ENCODE results near the gene EIF2B5.
A peak's percentile ranks its signal among the peaks of the same experiment; 100 is the strongest.

The EIF2B5 gene

GRCh38 chr3:184165543-184165942 is 30.4 kb downstream of the EIF2B5 start:
- no peak for DNase-seq (ENCODE audit: low read depth)
- no peak for TF ChIP-seq CTCF (IDR thresholded peaks at IDR 0.05; ENCODE audit: insufficient read depth, low read depth, low read length, missing control alignments)

GRCh38 chr3:184166671-184167070 is 31.5 kb downstream of the EIF2B5 start:
- DNase-seq (ENCODE audit: low read depth) = no peak
- no peak for TF ChIP-seq CTCF (IDR thresholded peaks at IDR 0.05; ENCODE audit: insufficient read depth, low read depth, low read length, missing control alignments)
- H3K4me3 ChIP-seq (ENCODE audit: low read length) = no peak overlapping the region

More at GRCh38 chr3:184165543-184165942, 30.4 kb downstream of the EIF2B5 start:
- no peak overlapping the region for H3K4me3 ChIP-seq (ENCODE audit: low read length)

- no peak for DNase-seq (ENCODE audit: low read depth)
- no peak overlapping the region for H3K4me3 ChIP-seq (ENCODE audit: low read length)
- TF ChIP-seq CTCF (IDR thresholded peaks at IDR 0.05; ENCODE audit: insufficient read depth, low read depth, low read length, missing control alignments) = no peak
Measured at GRCh38 chr3:184167786-184168185, 32.6 kb downstream of the EIF2B5 start.

GRCh38 chr3:184168363-184169120 is 33.4 kb downstream of the EIF2B5 start:
- no peak for TF ChIP-seq CTCF (IDR thresholded peaks at IDR 0.05; ENCODE audit: insufficient read depth, low read depth, low read length, missing control alignments)
- peak; percentile 70 for DNase-seq (ENCODE audit: low read depth)
- H3K4me3 ChIP-seq (ENCODE audit: low read length) = no peak overlapping the region

- TF ChIP-seq CTCF (IDR thresholded peaks at IDR 0.05; ENCODE audit: insufficient read depth, low read depth, low read length, missing control alignments) = no peak
- H3K4me3 ChIP-seq (ENCODE audit: low read length) = no peak overlapping the region
- no peak for DNase-seq (ENCODE audit: low read depth)
Measured at GRCh38 chr3:184169896-184170875, 35.0 kb downstream of the EIF2B5 start.

- no peak overlapping the region for H3K4me3 ChIP-seq (ENCODE audit: low read length)
- no peak for TF ChIP-seq CTCF (IDR thresholded peaks at IDR 0.05; ENCODE audit: insufficient read depth, low read depth, low read length, missing control alignments)
- peak; percentile 76 for DNase-seq (ENCODE audit: low read depth)
Measured at GRCh38 chr3:184171562-184171961, 36.4 kb downstream of the EIF2B5 start.

Data from epithelial cell of esophagus (primary cell).